Measurements from ENCODE around the gene WDFY4.

DNA sequence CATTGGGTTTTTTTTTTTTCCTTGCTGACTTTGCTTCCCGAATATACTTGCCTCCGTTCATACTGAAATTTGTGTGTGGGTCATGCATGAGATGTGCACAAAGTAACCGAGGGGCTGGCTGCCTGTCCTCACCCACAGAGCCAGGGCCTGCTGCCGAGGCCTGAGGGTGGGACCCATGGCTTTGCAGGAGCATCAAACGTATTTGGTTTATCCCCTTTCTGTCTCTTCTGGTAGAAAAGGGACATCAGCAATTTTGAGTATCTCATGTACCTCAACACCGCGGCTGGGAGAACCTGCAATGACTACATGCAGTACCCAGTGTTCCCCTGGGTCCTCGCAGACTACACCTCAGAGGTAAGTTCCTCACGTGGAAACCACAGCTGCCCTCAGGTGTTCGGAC is 258.4 kb downstream of the WDFY4 start:
- TF ChIP-seq ARNT (IDR thresholded peaks at IDR 0.05): no peak
- no peak for TF ChIP-seq FOXK2 (IDR thresholded peaks at IDR 0.05)
- no peak for TF ChIP-seq BHLHE40 (IDR thresholded peaks at IDR 0.05; ENCODE audit: borderline replicate concordance)
- TF ChIP-seq ELF4 (IDR thresholded peaks at IDR 0.05): no peak
- no peak for TF ChIP-seq SP1 (IDR thresholded peaks at IDR 0.05)
- TF ChIP-seq NFRKB (IDR thresholded peaks at IDR 0.05): no peak
- TF ChIP-seq FOXM1 (IDR thresholded peaks at IDR 0.05; ENCODE audit: borderline replicate concordance): no peak
- no peak for TF ChIP-seq FOXA1 (IDR thresholded peaks at IDR 0.05)
- no peak for TF ChIP-seq TARDBP (IDR thresholded peaks at IDR 0.05)
- TF ChIP-seq HDGF (IDR thresholded peaks at IDR 0.05; ENCODE audit: borderline replicate concordance): no peak
- TF ChIP-seq SUZ12 (IDR thresholded peaks at IDR 0.05): no peak
- TF ChIP-seq LEF1 (IDR thresholded peaks at IDR 0.05; ENCODE audit: borderline replicate concordance): no peak

Measured in HEK293T (cell line).